ENCODE data around the gene PCSK6. TPM values are rescaled to one million over a fixed set of nuclear protein-coding genes. Genes with fewer than 3 reads are reported as not detected.

The PCSK6 gene
- total RNA-seq, 4 donors from 2014 or later = 10.6 to 98.2 (median 12.8) TPM

DNA sequence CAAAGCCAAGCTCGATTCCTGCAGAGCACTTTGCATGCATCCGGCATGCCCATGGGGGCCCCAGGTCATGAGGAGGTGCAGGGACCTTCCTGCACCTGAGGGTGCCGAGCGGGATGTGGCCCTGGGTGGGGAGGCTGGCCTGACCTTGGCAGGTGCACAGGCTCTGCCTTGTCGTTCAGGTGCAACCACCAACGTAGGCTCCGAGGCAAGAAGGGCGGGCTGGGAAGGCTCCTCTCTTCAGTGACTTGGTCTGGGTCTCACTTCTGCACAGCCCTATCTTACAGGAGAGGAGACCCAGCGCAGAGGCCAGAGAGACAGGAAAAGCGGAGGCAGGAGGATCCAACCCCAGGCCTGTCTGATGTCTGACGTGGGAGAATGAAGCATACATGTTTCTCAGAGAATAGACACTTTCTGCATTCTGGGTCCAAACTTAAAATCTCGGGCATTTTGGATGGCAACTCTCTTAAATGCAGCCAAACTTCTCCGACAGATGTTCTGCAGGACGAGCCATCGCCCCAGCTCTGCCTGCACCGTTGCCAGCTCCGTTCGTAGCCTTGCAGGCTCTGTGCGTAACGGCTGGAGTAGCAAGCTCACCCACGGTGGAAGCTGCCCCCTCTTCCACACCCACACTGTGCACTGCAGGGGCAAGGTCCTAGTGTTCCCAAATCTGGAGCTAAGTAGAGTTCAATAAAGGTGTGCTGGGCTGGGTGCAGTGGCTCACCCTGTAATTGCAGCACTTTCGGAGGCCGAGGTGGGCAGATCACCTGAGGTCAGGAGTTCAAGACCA is 133.6 kb downstream of the PCSK6 start:
- Histone ChIP-seq H3K9me3 (no peaks in the 10 kb centered on the region), H3K4me3 (no peak overlapping the region), H3K4me1 (no peaks in the 10 kb centered on the region), H3K27me3 (no peaks in the 10 kb centered on the region), H3K27ac (no peak overlapping the region), H3K36me3 (no peaks in the 10 kb centered on the region)
- TF ChIP-seq POLR2A (IDR thresholded peaks at IDR 0.05) (no peak), CTCF (IDR thresholded peaks at IDR 0.05) (no peak)
- DNase-seq = no peak

- Histone ChIP-seq H3K27ac (no peak overlapping the region), H3K36me3 (no peaks in the 10 kb centered on the region), H3K9me3 (no peaks in the 10 kb centered on the region), H3K4me1 (no peaks in the 10 kb centered on the region), H3K27me3 (no peaks in the 10 kb centered on the region), H3K4me3 (no peak overlapping the region)
- TF ChIP-seq POLR2A (IDR thresholded peaks at IDR 0.05) (no peak), CTCF (IDR thresholded peaks at IDR 0.05) (no peak)
- DNase-seq = no peak
Measured at GRCh38 chr15:101354891-101355623, 134.4 kb downstream of the PCSK6 start.

DNA sequence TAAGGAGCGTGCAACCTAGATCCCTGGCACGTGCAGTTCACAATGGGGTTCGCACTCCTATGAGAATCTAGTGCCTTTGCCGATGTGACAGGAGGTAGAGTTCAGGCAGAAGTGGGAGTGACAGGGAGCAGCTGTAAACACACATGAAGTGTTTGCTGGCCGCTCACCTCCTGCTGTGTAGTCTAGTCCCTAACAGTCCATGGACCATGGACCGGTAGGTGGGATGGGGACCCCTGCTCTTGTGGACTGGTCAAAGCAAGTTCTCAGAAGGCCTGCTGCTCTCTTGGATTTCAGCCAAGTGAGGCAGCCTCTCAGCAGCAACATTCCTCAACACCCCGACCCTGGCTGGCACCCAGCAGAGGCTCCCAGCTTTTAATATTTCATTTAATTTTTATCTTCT is 136.3 kb downstream of the PCSK6 start:
- H3K36me3 ChIP-seq = no peaks in the 10 kb centered on the region

DNA sequence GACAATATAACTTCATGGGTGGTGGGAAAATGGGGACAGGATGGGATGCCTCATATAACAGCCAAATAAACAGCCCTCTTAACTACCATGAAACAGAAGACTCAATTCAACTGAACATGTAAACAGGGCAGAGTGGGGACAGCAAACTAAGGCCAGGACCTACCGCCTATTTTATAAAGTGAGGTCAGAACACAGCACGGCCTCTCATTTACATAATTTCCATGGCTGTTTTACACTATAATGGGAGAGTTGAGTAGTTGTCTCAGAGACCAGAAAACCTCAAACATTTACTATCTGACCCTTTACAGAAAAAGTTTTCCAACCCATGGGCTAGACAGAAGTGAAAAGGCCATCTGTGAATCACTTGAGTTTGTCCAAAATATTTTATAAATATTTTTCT is 137.8 kb downstream of the PCSK6 start:
- TF ChIP-seq POLR2A (IDR thresholded peaks at IDR 0.05) (no peak), CTCF (IDR thresholded peaks at IDR 0.05) (no peak)
- DNase-seq = no peak
- Histone ChIP-seq H3K9me3 (no peaks in the 10 kb centered on the region), H3K36me3 (no peaks in the 10 kb centered on the region), H3K27me3 (no peaks in the 10 kb centered on the region), H3K4me3 (no peak overlapping the region), H3K4me1 (no peaks in the 10 kb centered on the region), H3K27ac (no peak overlapping the region)

More for the DNA sequence above, 136.3 kb downstream of the PCSK6 start:
- Histone ChIP-seq H3K4me1 (no peaks in the 10 kb centered on the region), H3K27ac (no peak overlapping the region), H3K27me3 (no peaks in the 10 kb centered on the region), H3K4me3 (no peak overlapping the region), H3K9me3 (no peaks in the 10 kb centered on the region)
- DNase-seq = no peak
- TF ChIP-seq CTCF (IDR thresholded peaks at IDR 0.05) (no peak), POLR2A (IDR thresholded peaks at IDR 0.05) (no peak)

DNA sequence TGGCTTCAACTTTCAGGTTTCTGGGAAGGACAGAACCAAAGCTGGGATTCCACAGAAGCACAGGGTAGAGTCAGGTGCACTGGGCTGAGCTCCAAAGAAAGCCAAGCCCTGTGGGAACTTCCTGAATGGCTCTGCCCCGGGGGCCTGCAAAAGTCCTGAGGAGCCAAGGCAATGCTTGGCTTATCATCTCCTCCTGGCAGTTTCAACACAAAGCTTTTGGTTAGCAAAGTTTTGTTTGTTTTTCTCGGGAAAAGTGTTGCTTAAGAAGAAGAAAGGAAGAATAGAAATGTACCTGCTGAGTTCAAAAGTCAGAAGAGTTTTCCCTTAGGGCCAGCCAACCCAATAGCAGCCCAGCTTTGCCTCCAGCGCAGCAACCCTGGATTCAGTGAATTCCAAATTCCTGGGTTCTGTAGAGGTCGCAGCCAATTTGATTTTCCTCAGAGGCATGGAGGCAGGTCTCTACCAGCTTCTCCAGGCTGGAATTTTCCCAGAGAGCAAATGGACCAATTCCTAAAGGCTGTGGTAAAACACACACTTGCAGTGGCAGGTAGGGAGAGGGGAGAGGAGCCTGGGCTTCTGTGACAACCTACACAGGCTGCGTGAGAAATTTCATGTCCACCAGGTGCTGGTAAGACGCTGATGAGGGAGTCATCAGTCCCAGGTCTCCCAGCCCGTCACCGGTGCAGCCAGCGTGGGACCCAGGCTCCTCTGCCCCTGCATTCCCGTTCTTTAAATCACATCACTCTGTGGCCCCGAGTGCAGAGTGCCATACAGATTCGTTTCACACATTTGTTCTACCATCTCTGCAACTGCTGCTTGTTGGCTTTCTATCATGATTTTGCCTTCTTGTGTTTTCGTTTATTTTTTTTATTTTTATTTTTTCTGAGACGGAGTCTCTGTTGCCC is 140.2 kb downstream of the PCSK6 start:
- TF ChIP-seq CTCF (IDR thresholded peaks at IDR 0.05) (no peak), POLR2A (IDR thresholded peaks at IDR 0.05) (no peak)
- Histone ChIP-seq H3K36me3 (no peaks in the 10 kb centered on the region), H3K9me3 (no peaks in the 10 kb centered on the region), H3K4me3 (no peak overlapping the region), H3K27me3 (no peaks in the 10 kb centered on the region), H3K4me1 (no peaks in the 10 kb centered on the region), H3K27ac (no peak overlapping the region)
- no peak for DNase-seq

Measured in Peyer's patch (tissue), 4 donors.